BLaER1 (cell line): ENCODE data around the gene RNF125.
"Not testable (repeated sequence)": the region's sequence is repeated elsewhere in the genome, so short reads cannot be mapped to it uniquely, and the experiment has no call there.

Source experiments
- H3K27ac ChIP-seq: shearing (Covaris generic); formaldehyde crosslinking; 2 replicates; pipeline ENCODE4 v1.8.1; 2022
- H3K27me3 ChIP-seq: shearing (Covaris generic); formaldehyde crosslinking; 2 replicates; pipeline ENCODE4 v1.8.1; 2022
- H3K36me3 ChIP-seq: shearing (Covaris generic); formaldehyde crosslinking; 2 replicates; pipeline ENCODE4 v1.8.1; 2022
- H3K4me1 ChIP-seq: shearing (Covaris generic); formaldehyde crosslinking; 2 replicates; pipeline ENCODE4 v1.8.1; 2022
- H3K4me2 ChIP-seq: shearing (Covaris generic); formaldehyde crosslinking; 2 replicates; pipeline ENCODE4 v1.8.1; 2022
- H3K4me3 ChIP-seq: shearing (Covaris generic); formaldehyde crosslinking; 2 replicates; pipeline ENCODE4 v1.8.1; 2022
- H3K9ac ChIP-seq: shearing (Covaris generic); formaldehyde crosslinking; 2 replicates; pipeline ENCODE4 v1.8.1; 2022
- H3K9me3 ChIP-seq: shearing (Covaris generic); formaldehyde crosslinking; 2 replicates; pipeline ENCODE4 v1.8.1; 2022
- H4K20me1 ChIP-seq: shearing (Covaris generic); formaldehyde crosslinking; 2 replicates; pipeline ENCODE4 v1.8.1; 2022
- Cebpa-rat ChIP-seq: shearing (Covaris generic); IDR thresholded peaks from 2 replicates; pipeline ENCODE4 v1.8.1; 2022

RNF125 gene

DNA sequence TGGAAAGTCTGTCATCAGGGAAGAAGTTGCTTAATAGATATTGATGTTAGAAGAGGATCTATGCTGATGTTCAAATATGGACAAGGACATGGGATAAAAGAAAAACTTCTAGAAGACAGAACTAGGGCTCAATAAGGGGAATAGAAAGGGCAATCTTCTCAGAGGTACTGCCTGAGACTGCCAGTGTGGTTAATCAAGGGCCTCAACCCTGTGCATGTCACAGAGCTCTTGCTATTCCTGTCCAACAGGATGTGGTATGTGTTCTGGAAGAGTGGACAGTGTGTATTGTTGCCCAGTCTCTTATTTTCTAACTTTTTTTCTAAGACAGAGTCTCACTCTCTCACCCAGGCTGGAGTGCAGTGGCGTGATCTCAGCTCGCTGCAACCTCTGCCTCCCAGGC lies 27.8 kb upstream of the RNF125 start:
- H3K9ac ChIP-seq: peak overlapping the region; percentile 61; the same call in 1 of the 2 replicates
- H3K9me3 ChIP-seq: peaks cover under 1% of the 10 kb centered on the region; the same call in 1 of the 2 replicates
- no peak for TF ChIP-seq Cebpa-rat
- H3K4me1 ChIP-seq: peaks cover 25% of the 10 kb centered on the region
- H3K27me3 ChIP-seq: no peaks in the 10 kb centered on the region
- H4K20me1 ChIP-seq: no peaks in the 10 kb centered on the region
- H3K4me2 ChIP-seq: peak overlapping the region; percentile 73
- peak overlapping the region; percentile 25; the same call in 1 of the 2 replicates for H3K4me3 ChIP-seq
- peak overlapping the region; percentile 2; the same call in 1 of the 2 replicates for H3K27ac ChIP-seq
- no peaks in the 10 kb centered on the region for H3K36me3 ChIP-seq

DNA sequence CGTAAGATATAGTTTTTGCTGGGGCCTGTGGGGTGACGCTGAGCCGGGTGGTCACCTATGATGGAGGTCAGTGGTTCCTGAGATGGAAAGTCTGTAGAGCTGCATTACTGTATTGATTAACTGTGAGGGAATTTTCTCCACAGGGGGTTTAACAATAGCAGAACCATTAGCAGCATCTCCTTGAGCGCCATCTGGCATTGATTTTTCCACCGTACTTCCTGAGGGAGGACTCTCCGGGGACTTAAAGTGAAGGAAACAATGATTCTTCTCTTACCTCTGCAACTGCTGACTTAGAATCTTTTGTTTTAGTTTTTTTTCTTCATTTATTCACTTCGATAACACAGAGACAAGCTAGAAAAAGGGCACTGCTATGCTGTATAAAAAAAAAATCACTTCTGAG lies 22.6 kb upstream of the RNF125 start:
- H4K20me1 ChIP-seq: no peaks in the 10 kb centered on the region
- peak overlapping the region; percentile 13 for H3K4me2 ChIP-seq
- H3K27ac ChIP-seq: no peak overlapping the region
- H3K27me3 ChIP-seq: no peaks in the 10 kb centered on the region
- TF ChIP-seq Cebpa-rat: no peak
- no peaks in the 10 kb centered on the region for H3K36me3 ChIP-seq
- H3K4me1 ChIP-seq: peaks cover 18% of the 10 kb centered on the region
- peaks cover 12% of the 10 kb centered on the region for H3K9me3 ChIP-seq
- no peak overlapping the region for H3K9ac ChIP-seq
- no peak overlapping the region for H3K4me3 ChIP-seq

DNA sequence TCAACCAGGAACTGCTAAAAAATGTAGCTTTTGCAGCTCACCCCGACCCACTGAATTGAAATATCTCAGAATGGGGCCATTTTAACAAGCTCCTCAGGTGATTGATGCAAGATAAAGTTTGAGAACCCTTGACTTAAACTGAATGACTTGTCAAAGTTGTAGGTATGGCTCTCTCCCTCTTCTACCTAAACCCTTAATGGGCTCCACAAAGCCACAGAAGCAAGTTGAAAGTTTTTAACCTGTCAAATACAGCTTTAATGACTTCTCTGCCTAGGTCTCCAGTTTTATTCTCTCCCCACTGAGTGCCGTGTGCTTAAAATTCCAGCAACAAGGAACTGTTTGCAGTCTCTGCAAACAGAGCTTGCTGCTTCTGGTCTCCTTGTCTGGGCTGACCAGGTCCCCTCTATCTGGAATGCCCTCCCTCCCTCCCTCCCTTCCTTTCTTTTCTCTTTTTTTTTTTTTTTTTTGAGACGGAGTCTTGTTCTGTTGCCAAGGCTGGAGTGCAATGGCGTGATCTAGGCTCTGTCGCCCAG lies 19.7 kb upstream of the RNF125 start:
- no peak overlapping the region for H3K4me2 ChIP-seq
- peaks cover 6% of the 10 kb centered on the region for H3K4me1 ChIP-seq
- H3K4me3 ChIP-seq: no peak overlapping the region
- H3K27ac ChIP-seq: no peak overlapping the region
- no peaks in the 10 kb centered on the region for H3K36me3 ChIP-seq
- H3K9me3 ChIP-seq: peaks cover 12% of the 10 kb centered on the region
- H4K20me1 ChIP-seq: no peaks in the 10 kb centered on the region
- H3K9ac ChIP-seq: no peak overlapping the region
- no peaks in the 10 kb centered on the region for H3K27me3 ChIP-seq
- TF ChIP-seq Cebpa-rat: no peak

DNA sequence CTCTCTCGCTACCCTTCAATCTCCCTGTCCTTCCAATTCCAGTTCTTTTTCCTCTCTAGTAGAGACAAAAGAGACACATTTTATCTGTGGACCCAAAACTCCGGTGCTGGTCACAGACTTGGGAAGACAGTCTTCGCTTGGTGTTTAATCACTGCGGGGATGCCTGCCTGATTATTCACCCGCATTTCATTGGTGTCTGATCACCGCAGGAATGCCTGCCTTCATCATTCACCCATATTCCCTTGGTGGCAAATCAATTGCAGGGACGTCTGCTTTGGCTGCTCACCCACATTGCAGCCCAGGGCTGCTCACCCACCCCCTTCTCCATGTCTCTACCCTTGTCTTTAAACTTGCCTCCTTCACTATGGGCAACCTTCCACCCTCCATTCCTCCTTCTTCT lies 17.5 kb upstream of the RNF125 start:
- H4K20me1 ChIP-seq, H3K4me2 ChIP-seq, H3K36me3 ChIP-seq, H3K4me1 ChIP-seq, H3K27me3 ChIP-seq, H3K4me3 ChIP-seq, H3K9ac ChIP-seq, H3K27ac ChIP-seq: not testable (repeated sequence)
- H3K9me3 ChIP-seq: peaks cover 11% of the 10 kb centered on the region

DNA sequence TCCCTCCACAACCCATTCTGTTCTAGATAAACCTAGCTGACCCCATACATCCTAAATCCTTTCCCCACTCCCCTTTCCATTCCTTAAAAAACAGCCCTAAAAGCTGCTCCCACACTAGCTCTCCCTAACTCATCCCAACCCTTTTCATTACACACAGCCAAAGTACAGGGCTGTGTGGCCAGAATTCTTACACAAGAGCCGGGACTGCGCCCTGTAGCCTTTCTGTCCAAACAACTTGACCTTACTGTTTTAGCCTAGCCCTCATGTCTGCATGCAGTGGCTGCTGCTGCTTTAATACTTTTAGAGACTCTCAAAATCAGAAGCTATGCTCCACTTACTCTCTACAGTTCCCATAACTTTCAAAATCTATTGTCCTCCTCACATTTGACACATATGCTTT lies 14.8 kb upstream of the RNF125 start:
- not testable (repeated sequence) for H3K36me3 ChIP-seq, H3K27me3 ChIP-seq, H4K20me1 ChIP-seq, H3K4me3 ChIP-seq, H3K4me1 ChIP-seq, H3K9ac ChIP-seq, H3K27ac ChIP-seq, H3K9me3 ChIP-seq, H3K4me2 ChIP-seq

DNA sequence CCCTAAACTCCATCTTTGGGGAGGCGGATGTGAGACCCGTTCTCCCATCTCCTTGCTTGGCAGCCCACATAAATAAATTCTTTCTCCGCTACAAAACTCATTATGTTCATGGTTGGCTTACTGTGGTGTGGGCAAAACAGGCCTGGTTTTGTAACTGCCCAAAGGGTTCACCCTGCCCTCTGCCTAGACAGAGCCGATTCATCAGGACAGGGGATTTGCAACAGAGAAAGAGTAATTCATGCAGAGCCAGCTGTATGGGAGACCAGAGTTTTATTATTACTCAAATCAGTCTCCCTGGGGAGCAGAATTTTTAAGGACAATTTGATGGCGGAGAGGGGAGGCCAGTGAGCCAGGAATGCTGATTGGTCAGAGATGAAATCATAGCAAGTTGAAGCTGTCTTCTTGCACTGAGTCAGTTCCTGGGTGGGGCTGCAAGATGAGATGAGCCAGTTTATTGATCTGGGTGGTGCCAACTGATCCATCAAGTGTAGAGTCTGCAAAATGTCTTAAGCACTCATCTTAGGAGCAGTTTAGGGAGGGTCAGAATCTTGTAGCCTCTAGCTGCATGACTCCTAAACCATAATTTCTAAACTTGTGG lies 8.4 kb upstream of the RNF125 start:
- H4K20me1 ChIP-seq: no peaks in the 10 kb centered on the region
- TF ChIP-seq Cebpa-rat: no peak
- H3K36me3 ChIP-seq: no peaks in the 10 kb centered on the region
- no peak overlapping the region for H3K4me2 ChIP-seq
- H3K9ac ChIP-seq: no peak overlapping the region
- H3K9me3 ChIP-seq: no peaks in the 10 kb centered on the region
- H3K27me3 ChIP-seq: no peaks in the 10 kb centered on the region
- H3K4me1 ChIP-seq: no peaks in the 10 kb centered on the region
- H3K4me3 ChIP-seq: no peak overlapping the region
- no peak overlapping the region for H3K27ac ChIP-seq

DNA sequence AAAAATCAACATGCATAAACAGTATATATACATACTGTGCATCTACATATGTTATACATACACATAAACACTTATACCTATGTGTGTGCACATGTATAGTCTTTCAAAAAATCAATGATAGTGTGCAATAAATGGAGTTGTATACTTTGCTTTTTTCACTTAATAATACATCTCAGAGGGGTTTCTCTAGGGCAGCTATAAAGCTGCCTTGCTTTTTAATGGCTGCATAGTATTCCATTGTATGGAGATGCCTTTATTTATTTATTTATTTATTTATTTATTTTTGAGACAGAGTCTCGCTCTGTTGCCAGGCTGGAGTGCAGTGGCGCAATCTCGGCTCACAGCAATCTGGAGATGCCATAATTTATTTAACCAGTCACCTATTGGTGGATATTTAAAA lies 7.4 kb upstream of the RNF125 start:
- no peak for TF ChIP-seq Cebpa-rat
- Histone ChIP-seq H3K4me2 (no peak overlapping the region), H3K9me3 (no peaks in the 10 kb centered on the region), H4K20me1 (no peaks in the 10 kb centered on the region), H3K27ac (no peak overlapping the region), H3K9ac (no peak overlapping the region), H3K27me3 (no peaks in the 10 kb centered on the region), H3K4me3 (no peak overlapping the region), H3K36me3 (no peaks in the 10 kb centered on the region), H3K4me1 (no peaks in the 10 kb centered on the region)

DNA sequence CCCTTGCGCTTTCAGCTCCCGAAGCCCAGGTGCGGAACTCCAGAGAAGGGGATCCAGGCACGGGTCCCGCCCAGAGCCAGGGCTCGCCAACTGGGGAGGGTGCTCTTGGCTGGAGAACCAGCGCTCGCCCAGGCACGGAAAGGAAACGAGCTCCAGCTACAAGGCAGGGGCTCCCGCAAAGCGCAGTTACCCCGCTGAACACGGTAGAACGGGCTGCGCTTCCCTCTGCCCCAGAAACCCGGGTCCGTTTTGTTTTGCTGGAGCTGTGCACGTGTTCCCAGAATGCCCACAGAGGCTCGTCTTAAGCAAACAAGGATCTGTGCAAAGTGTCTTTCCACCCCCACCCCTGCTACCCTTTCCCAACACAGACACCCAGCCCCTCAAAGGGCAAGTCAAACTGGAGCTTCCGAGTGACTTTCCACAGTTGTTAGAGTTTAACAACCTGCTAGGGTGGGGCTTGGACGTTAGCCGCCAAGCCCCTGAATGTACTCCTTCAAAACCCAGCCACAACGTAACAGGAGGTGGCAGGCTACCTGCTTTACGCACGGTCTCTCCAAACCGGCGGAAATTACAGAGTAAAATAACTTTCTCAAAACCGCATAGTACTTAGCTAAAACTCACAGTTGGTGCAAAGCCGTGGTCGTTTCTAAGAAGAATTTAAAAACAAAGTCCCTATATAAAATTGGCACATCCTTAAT lies 775 bp downstream of the RNF125 start:
- no peak for TF ChIP-seq Cebpa-rat
- Histone ChIP-seq H3K27me3 (no peaks in the 10 kb centered on the region), H3K4me1 (peaks cover 55% of the 10 kb centered on the region), H4K20me1 (no peaks in the 10 kb centered on the region), H3K4me3 (peak overlapping the region; percentile 83), H3K27ac (peak overlapping the region; percentile 90), H3K9ac (peak overlapping the region; percentile 92), H3K4me2 (peak overlapping the region; percentile 83), H3K36me3 (peaks cover 5% of the 10 kb centered on the region; the same call in 1 of the 2 replicates), H3K9me3 (no peaks in the 10 kb centered on the region)

DNA sequence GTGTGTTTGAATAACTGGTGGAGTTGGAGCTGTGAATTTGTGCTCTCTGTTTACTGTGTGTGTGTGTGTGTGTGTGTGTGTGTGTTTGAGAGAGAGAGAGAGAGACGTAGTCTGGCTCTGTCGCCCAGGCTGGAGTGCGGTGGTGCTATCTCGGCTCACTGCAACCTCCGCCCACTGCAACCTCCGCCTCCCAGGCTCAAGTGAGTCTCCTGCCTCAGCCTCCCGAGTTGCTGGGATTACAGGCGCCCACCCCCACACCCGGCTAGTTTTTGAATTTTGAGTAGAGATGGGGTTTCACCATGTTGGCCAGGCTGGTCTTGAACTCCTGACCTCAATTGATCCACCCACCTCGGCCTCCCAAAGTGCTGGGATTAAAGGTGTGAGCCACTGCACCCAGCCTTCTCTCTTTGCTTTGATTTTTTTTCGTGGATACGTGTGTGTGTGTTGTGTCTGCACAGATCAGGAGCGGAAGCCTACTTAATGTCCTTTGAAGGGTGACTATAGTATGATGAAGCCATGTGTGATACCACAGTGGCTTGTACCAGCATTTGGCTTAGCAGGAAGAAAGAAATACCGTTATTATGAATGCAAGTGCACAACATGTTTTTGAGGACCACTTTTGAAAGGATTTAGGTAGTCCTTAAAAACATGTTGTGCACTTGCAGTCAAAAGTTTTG lies 1.5 kb downstream of the RNF125 start:
- not testable (repeated sequence) for H3K27me3 ChIP-seq, H3K9me3 ChIP-seq, H3K36me3 ChIP-seq, H4K20me1 ChIP-seq
- H3K4me1 ChIP-seq: peaks cover 62% of the 10 kb centered on the region
- H3K4me3 ChIP-seq: peak overlapping the region; percentile 83
- peak overlapping the region; percentile 92 for H3K9ac ChIP-seq
- H3K27ac ChIP-seq: peak overlapping the region; percentile 90
- peak overlapping the region; percentile 83 for H3K4me2 ChIP-seq
